DOHH2 (cell line): ENCODE results near the gene ANKLE2.

Experiments used
- H3F3A ChIP-seq: fragments of 200-600 bp; sonication (generic), shearing (Covaris generic); 2 replicates; pipeline ENCODE4 v1.6.0; 2016; ENCODE audit warnings: antibody characterized with exemption, mild to moderate bottlenecking; ENCODE audit not compliant: control insufficient read depth, insufficient read depth
- H3K27ac ChIP-seq: fragments of 200-600 bp; sonication (generic); 2 replicates; pipeline ENCODE4 v1.5.1; 2014; ENCODE audit warnings: low read depth, mild to moderate bottlenecking, low read length, moderate library complexity
- H3K27me3 ChIP-seq: fragments of 200-600 bp; sonication (generic); 2 replicates; pipeline ENCODE4 v1.6.1; 2014; ENCODE audit warnings: mild to moderate bottlenecking, low read length, mixed read lengths; ENCODE audit not compliant: control insufficient read depth
- H3K36me3 ChIP-seq: fragments of 200-600 bp; sonication (generic); 2 replicates; pipeline ENCODE4 v1.6.1; 2014; ENCODE audit warnings: mild to moderate bottlenecking, low read length, moderate library complexity, mixed read lengths; ENCODE audit not compliant: control insufficient read depth
- H3K4me1 ChIP-seq: fragments of 200-600 bp; sonication (generic); 2 replicates; pipeline ENCODE4 v1.6.1; 2014; ENCODE audit warnings: mild to moderate bottlenecking, low read length, mixed read lengths; ENCODE audit not compliant: control insufficient read depth
- H3K4me2 ChIP-seq: fragments of 200-600 bp; sonication (generic); 2 replicates; pipeline ENCODE4 v1.6.0; 2014; ENCODE audit warnings: mild to moderate bottlenecking, low read length, moderate library complexity
- H3K4me3 ChIP-seq: fragments of 200-600 bp; sonication (generic); 2 replicates; pipeline ENCODE4 v1.5.1; 2014; ENCODE audit warnings: mild to moderate bottlenecking, low read length, mixed read lengths
- H3K79me2 ChIP-seq: fragments of 200-600 bp; sonication (generic); 2 replicates; pipeline ENCODE4 v1.6.1; 2014; ENCODE audit warnings: mild to moderate bottlenecking, low read length, mixed read lengths; ENCODE audit not compliant: control insufficient read depth
- H3K9me2 ChIP-seq: fragments of 200-600 bp; sonication (generic); replicated peaks from 2 replicates; pipeline ENCODE4 v1.6.1; 2014; ENCODE audit warnings: mild to moderate bottlenecking, low read length, mixed read lengths; ENCODE audit not compliant: control insufficient read depth
- H3K9me3 ChIP-seq: fragments of 200-600 bp; sonication (generic); 2 replicates; pipeline ENCODE4 v1.6.1; 2014; ENCODE audit warnings: antibody characterized with exemption, low read length, mixed read lengths; ENCODE audit not compliant: control insufficient read depth, insufficient read depth
- H4K20me1 ChIP-seq: fragments of 200-600 bp; sonication (generic); 2 replicates; pipeline ENCODE4 v1.6.0; 2014; ENCODE audit warnings: low read depth, mild to moderate bottlenecking, antibody characterized with exemption, low read length, moderate library complexity; ENCODE audit not compliant: control insufficient read depth, insufficient read depth
- EZH2phosphoT487 ChIP-seq: fragments of 200-600 bp; sonication (generic); IDR thresholded peaks from 2 replicates; pipeline ENCODE4 v1.6.1; 2017; ENCODE audit warnings: borderline replicate concordance, mild to moderate bottlenecking, antibody characterized with exemption, low read length, moderate library complexity, mixed read lengths
- TF ChIP-seq, protein P1 (sequence below): fragments of 200-600 bp; sonication (generic); IDR thresholded peaks from one replicate; pipeline ENCODE4 v1.5.1; 2014; ENCODE audit warnings: antibody characterized with exemption, mild to moderate bottlenecking, low read depth, low read length; ENCODE audit not compliant: poor library complexity, severe bottlenecking

The ANKLE2 gene

DNA sequence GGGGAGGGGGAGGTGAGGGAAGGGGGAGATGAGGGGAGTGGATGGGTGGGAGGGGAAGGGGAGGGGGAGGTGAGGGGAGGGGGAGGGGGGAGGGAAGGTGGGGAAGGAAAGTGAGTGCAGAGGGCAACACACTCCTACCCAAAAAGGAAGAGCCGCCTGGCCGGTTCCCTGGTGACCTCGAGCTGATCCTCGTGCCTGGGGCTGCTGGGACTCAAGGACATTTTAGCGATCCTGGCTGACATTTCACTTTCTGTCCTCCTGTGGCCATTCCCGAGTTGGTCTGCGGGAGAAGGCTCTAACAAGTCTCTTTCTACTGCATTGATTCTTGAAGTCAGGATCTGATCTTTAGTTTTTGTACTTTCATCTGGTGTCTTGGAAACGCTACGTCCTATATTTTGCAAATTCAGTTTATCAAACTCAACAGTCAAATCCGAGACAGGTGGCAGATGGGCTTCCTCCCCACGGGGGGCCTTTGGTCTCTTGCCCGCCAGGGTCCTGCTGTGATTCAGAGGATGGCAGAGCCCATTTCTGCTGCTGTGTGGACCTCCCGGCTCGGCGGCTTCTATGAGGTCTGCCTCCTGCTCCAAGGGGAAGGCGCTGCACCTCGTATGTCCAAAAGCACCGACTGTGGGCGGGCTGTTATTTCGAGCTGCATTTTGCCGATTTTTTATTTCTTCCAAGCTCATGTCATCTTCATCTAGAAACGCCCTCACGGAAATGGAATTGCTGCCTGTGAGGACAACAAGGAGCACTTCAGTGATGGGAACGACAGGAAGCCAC, 31.9 kb downstream of the ANKLE2 start:
- H3K79me2 ChIP-seq: peaks cover 16% of the 10 kb centered on the region
- no peak overlapping the region for H3K4me2 ChIP-seq
- no peak for TF ChIP-seq EZH2phosphoT487
- TF ChIP-seq, protein P1, sequence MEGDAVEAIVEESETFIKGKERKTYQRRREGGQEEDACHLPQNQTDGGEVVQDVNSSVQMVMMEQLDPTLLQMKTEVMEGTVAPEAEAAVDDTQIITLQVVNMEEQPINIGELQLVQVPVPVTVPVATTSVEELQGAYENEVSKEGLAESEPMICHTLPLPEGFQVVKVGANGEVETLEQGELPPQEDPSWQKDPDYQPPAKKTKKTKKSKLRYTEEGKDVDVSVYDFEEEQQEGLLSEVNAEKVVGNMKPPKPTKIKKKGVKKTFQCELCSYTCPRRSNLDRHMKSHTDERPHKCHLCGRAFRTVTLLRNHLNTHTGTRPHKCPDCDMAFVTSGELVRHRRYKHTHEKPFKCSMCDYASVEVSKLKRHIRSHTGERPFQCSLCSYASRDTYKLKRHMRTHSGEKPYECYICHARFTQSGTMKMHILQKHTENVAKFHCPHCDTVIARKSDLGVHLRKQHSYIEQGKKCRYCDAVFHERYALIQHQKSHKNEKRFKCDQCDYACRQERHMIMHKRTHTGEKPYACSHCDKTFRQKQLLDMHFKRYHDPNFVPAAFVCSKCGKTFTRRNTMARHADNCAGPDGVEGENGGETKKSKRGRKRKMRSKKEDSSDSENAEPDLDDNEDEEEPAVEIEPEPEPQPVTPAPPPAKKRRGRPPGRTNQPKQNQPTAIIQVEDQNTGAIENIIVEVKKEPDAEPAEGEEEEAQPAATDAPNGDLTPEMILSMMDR: no peak
- H3K27me3 ChIP-seq: no peaks in the 10 kb centered on the region
- H3K4me1 ChIP-seq: no peaks in the 10 kb centered on the region
- H3K27ac ChIP-seq: no peak overlapping the region
- H3F3A ChIP-seq: peaks cover 18% of the 10 kb centered on the region
- H4K20me1 ChIP-seq: no peaks in the 10 kb centered on the region; the same call in 1 of the 2 replicates
- peaks cover 93% of the 10 kb centered on the region for H3K36me3 ChIP-seq
- no peaks in the 10 kb centered on the region for H3K9me2 ChIP-seq
- no peak overlapping the region for H3K4me3 ChIP-seq
- no peaks in the 10 kb centered on the region for H3K9me3 ChIP-seq

DNA sequence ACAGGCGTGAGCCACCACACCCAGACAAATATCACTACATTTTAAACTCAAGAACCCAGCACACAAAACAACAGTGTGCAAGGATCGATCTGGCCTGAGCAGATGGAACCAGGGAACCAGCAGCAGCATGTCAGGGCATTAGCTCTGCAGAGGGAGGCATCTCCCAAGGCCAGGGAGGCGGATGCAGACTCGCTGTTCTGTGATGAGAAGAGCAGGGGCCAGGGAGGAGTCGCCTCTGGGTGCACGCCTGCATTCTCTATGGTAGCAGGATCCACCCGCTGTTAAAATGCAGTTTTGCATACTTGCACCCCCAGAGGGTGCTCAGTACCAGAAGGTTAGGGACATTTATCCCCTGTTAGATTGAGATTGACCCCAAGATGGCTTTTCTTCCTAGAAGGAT, 33.1 kb downstream of the ANKLE2 start:
- Histone ChIP-seq H3F3A (peaks cover 23% of the 10 kb centered on the region), H3K4me2 (no peak overlapping the region), H3K9me3 (no peaks in the 10 kb centered on the region), H3K27me3 (no peaks in the 10 kb centered on the region), H3K9me2 (no peaks in the 10 kb centered on the region), H3K79me2 (peaks cover 17% of the 10 kb centered on the region), H3K4me3 (no peak overlapping the region), H3K27ac (no peak overlapping the region), H3K36me3 (peaks cover 93% of the 10 kb centered on the region), H3K4me1 (no peaks in the 10 kb centered on the region), H4K20me1 (no peaks in the 10 kb centered on the region; the same call in 1 of the 2 replicates)
- TF ChIP-seq, protein P1: no peak
- no peak for TF ChIP-seq EZH2phosphoT487

- peaks cover 92% of the 10 kb centered on the region for H3K36me3 ChIP-seq
Measured at GRCh38 chr12:132727091-132727794, 34.4 kb downstream of the ANKLE2 start.

More at GRCh38 chr12:132727091-132727794, 34.4 kb downstream of the ANKLE2 start:
- Histone ChIP-seq H3F3A (peaks cover 23% of the 10 kb centered on the region), H3K27ac (no peak overlapping the region), H3K4me1 (no peaks in the 10 kb centered on the region), H3K9me3 (no peaks in the 10 kb centered on the region), H3K27me3 (no peaks in the 10 kb centered on the region), H3K79me2 (peaks cover 23% of the 10 kb centered on the region), H4K20me1 (no peaks in the 10 kb centered on the region; the same call in 1 of the 2 replicates), H3K4me3 (no peak overlapping the region), H3K9me2 (no peaks in the 10 kb centered on the region), H3K4me2 (no peak overlapping the region)
- TF ChIP-seq EZH2phosphoT487: no peak
- TF ChIP-seq, protein P1: no peak
